Frontal cortex (tissue), 4 donors: ENCODE data around the gene ANKRD11. TPM values are rescaled to one million over a fixed set of nuclear protein-coding genes. Genes with fewer than 3 reads are reported as not detected.

Experiments
- DNase-seq, 2 donors: peaks; one replicate each; pipeline ENCODE4 v3.0.0; 2012; ENCODE audit warnings: low spot score in 2 of 2
- FAIRE-seq: peaks from 2 replicates; lab custom pipeline; 2012; peaks lifted over from hg19 to GRCh38; lab: Jason Lieb, UNC
- total RNA-seq: library from RNA; depleted of rRNA; stranded (reverse); fragments of >200 nt; gene quantifications from one replicate; pipeline ENCODE4 v1.2.3, GENCODE V29; 2014
- donor health status: control.
- donor health status: control.
- donor health status: control.

The ANKRD11 gene
- total RNA-seq, 1 donor from 2014 or later, result 27.7 TPM

DNA sequence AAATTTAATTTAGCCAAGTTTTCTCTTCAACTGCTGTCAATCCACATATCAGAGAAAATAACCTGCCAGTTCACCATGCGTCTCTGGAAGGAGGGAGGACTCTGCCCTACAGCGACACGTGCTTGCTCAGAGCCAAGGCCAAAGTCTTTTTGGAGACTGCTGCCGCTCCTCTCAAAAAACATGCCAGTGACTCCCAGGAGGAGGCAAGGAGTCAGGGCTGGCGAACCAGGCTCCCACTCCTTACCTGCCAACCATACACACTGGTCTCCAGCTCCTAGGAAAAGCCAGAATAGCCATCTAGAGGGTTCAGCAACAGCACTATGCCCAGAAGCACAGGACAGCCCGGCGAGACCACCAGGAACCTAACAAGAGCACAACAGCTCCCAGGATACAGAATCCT lies 73.0 kb downstream of the ANKRD11 start:
- DNase-seq, result no peak
- no peak for FAIRE-seq

DNA sequence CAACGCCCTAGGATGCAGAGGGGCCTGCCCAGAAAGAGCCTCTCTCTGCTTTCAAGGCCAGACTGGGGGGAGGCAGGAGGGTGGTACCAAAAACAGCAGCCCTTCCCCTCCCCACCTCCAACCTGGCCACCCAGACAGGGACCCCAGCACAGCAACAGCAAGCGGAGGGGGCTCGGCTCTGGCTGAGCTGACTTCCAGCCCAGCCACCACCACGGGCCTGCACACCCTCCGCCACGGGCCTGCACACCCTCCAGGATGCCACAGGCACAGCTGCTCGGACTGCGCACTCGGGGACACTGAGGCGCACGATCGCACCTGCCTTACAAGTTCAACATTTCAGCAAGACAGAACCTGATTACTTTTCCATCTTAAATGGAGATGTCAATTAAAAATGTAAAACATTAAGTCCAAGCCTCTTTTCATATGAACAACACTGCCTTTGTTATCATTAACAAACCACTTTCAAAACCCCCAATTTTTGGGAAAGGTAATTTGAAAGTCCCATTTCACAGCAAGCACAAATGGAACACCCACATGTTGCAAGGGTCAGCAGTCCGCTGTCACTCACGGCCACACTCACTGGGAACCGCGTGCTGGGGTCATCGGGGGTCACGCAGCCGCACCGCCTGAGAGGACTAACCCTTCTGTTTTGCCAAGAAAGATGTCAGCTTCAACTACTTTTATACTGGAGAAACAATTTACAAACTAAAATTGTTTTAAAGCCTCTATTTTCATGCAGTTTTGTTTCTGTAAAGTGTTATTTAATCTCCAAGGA lies 76.4 kb downstream of the ANKRD11 start:
- FAIRE-seq (no peak), DNase-seq (no peak)

DNA sequence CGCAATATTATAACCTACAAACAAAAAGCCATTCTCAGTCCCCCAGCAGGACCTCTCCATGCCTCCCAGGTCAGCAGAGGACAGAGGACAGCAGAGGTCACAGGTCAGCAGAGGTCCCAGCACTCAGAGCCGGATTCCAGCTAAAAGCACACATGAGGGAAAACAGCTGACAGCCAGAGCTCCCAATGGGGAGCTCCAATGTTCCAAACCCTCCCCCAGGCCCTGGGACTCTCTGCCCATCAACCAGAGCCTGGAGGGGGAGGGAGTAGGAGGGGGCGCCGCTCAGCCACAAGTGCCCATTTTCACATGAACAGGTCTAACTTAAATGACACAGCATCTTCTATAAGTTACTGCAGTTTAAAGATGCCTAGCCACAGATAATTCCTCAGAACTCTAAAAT lies 77.5 kb downstream of the ANKRD11 start:
- no peak for FAIRE-seq
- DNase-seq, result no peak

DNA sequence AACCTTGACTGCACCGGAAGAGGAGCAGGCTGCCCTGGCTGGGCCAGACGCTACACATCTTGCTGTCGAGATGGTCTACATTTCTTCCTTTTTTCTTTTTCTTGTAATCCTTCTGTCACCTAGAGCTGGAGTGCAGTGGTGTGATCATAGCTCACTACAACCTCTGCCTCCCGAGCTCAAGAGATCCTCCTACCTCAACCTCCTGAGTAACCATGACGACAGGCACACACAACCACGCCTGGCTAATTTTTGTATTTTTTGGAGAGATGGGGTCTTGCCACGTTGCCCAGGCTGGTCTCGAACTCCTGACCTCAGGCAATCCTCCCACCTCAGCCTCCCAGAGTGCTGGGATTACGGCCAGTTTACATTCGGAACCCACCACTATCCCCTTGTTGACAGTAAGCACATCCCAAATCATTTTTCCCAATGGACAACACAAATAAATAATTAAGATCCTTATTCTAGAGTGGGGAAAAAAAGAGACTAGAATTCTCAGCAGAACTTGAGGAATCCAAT lies 79.0 kb downstream of the ANKRD11 start:
- FAIRE-seq, result no peak
- DNase-seq, result no peak

DNA sequence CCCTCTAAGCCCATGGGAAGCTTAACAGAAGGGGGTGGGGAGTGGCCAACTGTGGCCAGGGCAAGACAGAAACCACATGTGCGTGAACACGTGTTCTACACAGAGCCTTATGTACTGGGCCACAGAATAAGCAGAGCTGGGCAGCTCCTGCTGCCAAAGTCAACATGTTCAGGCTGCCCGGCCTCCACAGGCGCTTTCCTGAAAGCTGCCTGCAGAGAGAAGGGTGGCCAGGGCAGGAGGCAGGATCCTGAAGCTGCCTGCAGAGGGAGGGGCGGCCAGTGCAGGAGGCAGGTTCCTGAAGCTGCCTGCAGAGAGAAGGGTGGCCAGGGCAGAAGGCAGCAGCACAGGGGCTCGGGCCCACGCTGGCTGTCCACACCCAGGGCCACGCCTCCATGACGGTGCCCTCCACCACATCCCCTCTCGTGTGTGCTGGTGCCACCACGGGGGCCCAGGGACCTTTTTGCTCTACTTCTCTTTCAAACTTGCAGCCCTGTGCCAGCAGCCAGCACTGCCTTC lies 79.5 kb downstream of the ANKRD11 start:
- peak; percentile 58 to 59 for DNase-seq
- no peak for FAIRE-seq

DNA sequence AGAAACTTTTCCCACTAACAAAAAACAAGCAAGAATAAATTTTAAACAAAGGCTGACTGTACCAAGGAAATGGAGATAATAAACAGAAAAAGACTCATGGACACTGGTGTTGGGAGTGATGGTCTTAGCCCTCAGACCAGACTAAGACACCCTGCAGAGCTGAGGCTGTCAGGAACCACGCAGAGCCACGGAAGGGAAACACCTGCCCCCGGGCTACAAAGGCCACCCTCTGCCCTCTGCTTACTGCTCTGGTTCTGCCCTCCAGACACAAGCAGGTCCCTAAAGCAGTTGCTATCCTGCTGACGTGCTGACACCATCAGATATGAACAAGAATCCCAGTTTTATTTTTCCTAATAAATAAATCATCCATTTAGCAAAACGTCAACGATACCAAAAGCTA lies 80.0 kb downstream of the ANKRD11 start:
- FAIRE-seq (no peak), DNase-seq (no peak)

DNA sequence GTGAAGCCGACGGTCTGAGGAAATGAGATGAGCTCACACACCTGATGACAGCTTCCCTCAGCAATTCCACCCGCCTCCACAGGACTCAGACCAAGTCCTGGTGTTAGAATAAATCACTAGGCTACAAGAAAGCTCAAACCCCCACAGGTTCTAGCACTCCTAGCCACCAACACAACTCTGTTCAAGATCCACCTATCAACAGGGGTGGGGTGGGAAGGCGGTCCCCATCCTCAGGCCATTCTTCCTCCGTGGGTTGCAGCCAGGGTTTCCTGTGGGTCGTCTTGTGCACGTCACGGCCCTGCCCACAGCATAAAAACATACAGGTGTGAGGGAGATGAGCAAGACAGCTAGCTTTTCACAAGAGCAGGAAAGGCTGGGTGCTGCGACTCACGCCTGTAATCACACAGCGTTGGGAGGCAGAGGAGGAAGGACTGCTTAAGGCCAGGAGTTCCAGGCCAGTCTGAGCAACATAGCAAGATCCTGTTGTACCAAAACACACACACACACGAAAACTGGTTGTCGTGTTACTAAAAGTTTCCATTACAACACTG lies 81.1 kb downstream of the ANKRD11 start:
- FAIRE-seq, result no peak

DNA sequence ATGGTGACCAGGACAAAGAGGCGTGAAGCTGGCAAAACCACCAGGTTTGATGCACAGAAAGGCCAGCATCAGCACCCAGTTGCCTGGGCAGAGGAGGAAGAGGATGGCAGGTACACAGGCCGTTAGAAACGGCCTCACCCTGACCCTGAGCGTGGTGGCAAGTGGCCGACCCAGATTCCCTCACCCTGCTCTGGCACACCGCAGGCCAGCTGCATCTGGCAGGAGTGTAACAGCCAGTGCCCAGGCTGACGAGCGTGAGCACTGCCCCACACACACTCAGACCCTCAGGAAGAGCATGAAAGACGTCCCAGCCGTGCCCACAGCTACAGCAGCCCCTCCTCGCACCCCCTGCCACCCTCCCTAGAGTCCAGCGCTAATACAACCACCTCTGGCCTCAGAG lies 82.0 kb downstream of the ANKRD11 start:
- no peak for DNase-seq
- no peak for FAIRE-seq

More for the DNA sequence above, 81.1 kb downstream of the ANKRD11 start:
- no peak for DNase-seq

DNA sequence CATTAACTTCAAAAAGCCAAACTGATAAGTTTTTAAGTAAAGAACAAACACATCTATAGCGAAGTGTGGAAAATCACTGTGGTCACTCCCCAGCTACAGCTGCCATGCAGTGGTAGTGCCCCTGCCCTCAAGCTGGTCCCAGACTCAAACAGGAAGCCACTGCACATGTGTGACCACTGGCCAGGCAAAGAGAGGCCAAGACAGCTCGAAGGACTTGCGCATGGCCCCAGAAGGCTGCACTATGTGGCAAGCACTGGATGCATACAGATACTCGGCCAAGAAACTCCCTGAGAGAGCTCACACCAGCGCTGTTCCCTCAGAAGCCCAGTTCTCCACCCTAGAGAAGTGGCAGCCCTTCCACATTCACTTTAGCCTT lies 82.4 kb downstream of the ANKRD11 start:
- DNase-seq (no peak), FAIRE-seq (no peak)

DNA sequence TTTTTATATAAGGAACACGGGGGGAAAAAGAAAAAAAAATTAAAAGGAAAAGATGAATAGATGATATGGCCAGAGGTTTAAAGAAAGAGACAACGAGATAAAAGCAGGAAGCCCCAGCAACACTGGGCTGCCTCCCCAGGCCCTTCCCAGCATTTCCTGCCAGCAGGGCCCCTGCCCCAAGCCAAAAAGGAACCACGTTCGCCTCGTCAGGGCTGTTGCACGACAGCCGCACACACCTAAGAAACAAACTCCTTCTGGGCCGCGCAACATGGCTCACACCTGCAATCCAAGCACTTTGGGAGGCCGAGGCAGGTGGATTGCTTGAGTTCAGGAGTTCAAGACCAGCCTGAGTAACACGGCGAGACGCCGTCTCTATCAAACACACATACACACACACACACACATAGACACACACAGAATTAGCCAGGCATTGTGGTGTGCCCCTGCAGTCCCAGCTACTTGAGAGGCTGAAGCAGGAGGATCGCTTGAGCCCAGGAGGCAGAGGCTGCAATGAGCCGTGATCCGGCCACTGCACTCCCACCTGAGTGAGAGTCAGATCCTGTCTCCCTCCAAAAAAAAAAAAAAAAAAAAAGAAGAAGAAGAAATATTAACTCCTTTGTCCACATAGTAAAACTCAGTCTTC lies 83.0 kb downstream of the ANKRD11 start:
- FAIRE-seq, result no peak
- DNase-seq, result no peak

DNA sequence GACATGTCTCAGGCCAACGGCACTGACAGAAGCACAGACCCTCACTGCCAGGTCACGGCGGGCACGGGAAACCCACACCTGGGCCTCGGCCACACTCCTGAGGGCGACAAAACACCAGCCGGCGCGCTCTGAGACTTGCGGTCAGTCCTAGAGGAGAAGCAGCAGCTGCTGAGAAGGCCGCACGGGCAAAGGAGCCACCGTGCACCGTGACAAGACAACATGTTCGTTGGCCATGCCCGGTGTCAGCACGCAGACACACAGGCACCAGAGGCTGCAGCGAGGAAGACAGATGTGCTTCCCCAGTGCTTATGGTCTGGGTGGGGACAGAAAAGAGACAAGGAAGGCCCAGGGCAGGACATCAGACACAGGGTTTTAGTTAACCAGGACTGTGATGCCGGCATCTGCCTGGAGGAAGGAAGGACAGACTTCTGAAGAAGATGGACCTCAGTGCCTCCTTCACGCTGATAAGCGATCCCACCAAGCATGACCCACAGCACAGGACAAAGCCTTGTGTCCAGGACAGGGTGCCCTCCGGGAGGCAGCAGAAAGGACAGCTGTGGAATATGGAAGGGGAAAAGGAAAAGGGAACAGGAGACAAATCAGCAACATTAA lies 84.0 kb downstream of the ANKRD11 start:
- no peak for DNase-seq
- FAIRE-seq, result no peak

DNA sequence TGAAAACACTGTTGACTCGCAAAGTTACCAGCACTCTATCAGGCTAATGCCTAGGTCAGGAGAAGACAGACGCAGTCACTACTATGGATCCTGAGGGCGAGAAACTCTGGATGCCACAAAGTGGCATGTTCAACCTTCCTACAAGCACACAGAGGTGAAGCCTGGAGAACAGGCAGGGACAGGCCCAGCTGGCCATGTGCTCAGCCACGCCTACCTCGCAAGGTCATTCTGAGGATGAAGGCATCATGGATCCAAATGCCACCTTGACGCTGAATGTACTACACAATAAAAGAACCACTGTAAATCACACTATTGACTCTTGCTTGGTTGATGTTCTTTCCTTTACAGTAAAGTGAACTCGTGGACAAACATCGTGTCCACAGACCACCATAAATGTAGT lies 85.8 kb downstream of the ANKRD11 start:
- no peak for DNase-seq
- FAIRE-seq, result no peak

DNA sequence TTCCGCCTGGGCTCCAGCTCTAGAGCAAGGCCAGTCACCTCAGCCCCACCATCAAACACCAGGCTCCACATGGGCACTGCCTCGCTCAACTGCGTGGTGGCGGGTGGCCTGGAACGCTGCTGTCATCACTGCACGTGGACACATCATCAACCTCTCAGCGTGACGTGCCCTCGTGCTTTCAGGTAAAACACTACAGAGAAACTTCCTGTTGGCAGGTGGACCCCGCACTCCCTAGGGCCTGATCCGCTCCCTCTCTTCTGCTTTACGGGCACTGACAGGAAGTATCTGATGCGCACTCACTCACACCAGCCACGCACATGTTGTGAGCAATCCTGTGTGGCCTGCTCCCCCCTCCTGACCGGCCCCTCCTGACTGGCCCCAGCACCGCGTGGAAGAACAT lies 87.4 kb downstream of the ANKRD11 start:
- FAIRE-seq (no peak), DNase-seq (no peak)

DNA sequence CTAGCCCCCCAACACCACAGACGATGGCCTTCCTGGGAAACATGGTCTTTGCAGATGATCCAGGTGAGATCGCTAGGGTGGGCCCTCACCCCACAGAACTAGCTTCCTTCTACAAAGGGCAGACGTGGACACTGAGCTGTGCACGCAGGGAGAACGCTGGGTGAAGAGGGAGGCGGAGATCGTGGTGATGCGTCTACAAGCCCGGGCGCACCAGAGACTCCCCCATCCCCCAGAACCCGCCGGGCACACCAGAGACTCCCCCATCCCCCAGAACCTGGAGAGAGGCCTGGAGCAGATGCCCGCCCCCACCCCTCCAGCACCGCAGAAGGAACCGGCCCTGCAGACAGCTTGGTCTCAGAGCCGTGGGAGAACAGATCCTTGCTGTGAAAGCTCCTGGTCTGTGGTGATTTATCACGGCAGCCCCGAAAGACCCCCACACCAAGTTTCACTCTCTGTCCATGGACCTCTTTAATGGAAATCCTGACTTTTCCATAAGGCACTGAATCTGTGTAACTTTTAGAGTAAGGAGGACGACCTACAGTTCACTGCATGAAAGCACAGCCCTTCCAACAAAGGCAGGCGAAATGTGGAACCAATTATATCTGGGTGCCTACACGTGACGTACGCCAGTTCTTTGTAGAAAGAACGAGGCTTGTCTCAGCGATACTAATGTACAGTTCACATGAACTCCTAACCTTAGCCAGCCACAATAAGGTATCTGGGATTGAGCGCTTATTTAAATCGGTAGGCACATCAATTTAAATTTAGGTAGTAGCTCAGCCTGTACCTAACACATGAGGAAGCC lies 88.5 kb downstream of the ANKRD11 start:
- DNase-seq (no peak), FAIRE-seq (no peak)

DNA sequence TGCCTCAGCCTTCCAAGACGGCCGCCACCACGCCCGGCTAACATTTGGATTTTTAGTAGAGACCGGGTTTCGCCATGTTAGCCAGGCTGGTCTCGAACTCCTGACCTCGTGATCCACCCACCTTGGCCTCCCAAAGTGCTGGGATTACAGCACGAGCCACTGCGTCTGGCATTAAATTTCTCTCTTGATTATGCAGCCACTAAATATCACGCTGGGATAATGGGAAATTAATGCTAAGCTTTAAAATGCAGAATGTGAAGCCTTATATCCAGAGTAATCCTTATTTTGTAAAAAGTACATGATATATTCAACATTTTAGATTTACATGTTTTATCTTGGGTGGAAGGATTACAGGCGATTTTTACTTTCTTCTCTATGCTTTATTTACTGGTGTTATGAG lies 89.2 kb downstream of the ANKRD11 start:
- DNase-seq, result no peak
- no peak for FAIRE-seq

DNA sequence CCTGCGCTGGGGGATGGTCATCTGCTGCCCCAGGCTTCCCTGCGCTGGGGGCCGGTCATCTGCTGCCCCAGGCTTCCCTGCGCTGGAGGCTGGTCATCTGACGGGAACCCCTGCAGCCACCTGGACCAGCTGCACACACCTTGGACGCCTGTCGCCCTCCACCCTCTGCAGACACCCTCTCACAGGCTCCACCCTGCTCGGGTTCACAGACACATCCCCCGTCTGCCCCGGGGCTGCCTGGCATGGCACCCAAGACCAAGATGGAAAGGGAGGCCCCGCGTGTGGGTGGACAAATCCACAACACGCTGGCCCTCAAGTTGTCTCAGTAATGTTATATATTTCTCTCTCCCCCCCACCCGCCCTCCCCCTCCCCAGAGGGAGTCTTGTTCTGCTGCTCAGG lies 89.6 kb downstream of the ANKRD11 start:
- DNase-seq, result no peak
- no peak for FAIRE-seq

DNA sequence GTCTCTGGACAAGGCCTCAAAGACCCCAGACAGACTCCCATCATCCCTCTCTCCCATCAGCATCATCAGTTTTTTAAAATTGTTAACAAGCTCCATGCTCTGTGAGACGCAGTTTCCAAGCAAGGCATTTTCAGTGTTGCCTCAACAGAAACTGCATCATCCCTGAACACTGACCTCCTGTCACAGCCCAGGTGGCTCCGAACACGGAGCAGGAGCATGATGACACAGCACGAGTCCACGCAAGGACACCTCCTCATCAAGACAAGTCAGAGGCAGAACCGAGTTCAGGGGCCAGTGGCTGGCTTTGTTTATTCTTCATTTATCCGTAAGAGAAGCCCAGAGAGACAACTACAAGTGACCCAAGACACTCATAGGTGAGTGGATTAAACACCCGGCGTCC lies 91.4 kb downstream of the ANKRD11 start:
- FAIRE-seq (no peak), DNase-seq (no peak)

DNA sequence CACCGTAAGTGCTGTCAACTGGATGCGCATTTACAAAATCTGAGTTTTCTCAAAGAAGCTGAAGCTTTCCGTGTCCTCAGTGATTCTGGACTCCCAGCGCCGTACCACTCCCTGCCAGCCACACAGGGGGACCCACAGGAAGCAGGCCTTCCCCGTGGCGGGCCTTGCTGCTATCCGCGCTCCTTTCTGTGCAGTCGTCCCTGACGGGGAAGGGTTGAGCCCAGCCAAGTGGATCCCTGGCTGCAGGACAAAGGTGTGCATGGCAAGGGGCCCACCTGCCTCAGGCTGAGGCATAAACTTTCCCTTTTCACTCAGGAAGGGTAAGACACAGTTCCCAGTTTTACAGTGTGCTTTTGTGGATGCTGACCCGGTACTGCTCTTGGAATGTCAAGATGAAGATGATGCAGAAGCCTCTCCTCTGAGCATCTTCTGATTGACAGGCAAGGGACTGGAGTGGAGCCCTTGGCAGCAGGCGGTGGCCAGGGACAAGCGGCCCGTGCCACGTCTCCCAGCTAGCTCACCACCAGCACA lies 93.0 kb downstream of the ANKRD11 start:
- FAIRE-seq, result no peak
- no peak for DNase-seq

DNA sequence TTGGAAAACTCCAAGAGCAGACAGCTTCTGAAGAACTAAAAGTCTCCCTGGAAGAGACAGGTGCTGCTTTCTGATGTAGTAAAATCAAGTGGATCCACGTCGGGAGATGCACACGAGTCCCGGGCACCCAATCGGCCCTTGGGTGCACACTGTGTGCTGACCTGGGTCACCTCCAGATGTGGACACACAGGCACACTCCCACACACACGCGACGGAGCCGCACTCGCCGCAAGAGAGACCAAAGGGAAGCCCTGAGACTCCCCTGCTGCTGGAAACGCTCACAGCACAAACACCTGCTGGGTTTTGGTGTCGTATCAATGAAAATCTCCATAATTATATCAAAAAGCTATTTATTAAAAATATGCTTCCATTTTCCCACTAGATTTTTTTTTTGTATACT lies 94.2 kb downstream of the ANKRD11 start:
- no peak for FAIRE-seq
- DNase-seq, result no peak
